Brain pericyte (primary cell): Measurements from ENCODE around the gene NCMAP.

ENCODE experiments used
- DNase-seq: peaks from one replicate; pipeline ENCODE4 v3.0.0-alpha.2; 2012; ENCODE audit warnings: low read depth, low spot score

NCMAP gene

DNA sequence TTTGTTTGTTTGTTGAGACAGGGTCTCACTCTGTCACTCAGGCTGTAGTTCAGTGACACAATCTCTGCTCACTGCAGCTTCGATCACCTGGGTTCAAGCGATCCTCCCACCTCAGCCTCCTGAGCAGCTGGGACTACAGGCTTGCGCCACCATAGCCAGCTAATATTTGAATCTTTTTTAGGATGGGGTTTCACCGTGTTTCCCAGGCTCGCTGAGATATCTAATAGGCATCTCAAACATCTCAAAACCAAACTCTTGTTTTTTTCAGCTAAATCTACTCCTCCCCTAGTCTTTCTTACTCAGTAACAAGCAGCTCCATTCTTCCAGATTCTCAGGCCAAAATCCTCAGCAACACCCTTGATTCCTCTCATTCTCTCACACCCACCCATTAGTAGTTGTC, 65.2 kb downstream of the NCMAP start:
- no peak for DNase-seq

DNA sequence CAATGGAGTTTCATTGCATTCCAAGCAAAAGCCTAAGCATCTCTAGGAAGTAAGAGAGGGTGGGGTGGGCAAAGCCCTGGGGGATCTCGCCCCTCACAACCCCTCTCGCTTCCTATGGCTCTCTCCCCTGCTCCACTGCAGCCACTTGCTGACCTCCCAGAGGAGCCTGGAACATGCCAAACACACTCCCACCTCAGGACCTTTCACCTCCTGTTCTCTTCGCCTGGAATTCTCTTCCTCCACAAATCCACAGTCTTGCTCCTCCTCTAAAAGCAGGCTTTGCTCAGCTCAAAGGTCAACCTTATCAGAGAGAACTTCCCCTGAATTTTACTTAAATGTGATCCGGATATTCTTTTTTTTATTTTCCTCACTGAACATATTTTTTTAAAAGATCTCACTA, 66.3 kb downstream of the NCMAP start:
- DNase-seq, result no peak

DNA sequence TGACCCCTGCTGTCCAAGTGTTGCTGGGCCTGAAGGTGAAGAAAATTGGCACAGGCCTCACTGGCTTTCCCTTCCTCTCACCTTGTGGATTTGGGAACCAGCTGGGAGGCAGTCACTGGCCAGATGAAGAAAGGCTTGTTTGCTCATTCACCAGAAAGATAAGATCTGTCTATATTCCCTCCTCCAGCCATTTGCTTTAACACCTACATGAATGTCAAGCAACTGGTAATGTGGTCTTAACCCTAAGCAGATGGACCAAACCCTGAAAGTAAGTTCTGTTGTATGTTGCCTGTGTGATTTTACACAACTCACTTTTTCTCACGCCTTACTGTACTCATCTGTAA, 76.9 kb downstream of the NCMAP start:
- DNase-seq, result no peak

DNA sequence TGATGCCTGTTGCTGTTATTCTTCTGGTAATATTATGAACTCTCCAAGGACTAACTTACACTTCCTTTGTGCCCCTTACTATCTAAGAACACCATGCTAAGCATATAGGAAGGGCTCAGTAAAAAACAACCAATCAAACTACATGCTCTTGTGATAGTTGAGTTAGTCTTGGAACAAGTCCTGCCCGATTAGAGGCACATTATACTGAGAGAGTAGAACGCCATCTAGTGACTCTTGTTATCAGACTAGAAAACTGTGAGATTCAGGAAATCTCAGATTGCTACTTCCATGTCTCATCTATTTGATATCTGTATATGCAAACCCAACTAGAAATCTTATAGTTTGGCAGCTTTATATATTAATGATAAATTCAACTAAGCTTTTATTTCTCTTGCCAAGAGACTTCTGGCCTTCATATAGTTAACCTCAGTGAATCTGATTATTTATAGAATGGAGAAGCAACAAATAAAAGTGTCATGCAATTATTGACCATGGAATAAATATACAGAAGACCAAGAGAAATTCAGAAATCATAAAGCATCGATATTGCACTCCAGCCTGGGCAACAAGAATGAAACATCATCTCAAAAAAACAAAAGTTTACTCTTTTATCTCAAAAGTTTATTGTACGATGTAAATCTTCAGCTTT, 79.4 kb downstream of the NCMAP start:
- DNase-seq, result peak; percentile 44

DNA sequence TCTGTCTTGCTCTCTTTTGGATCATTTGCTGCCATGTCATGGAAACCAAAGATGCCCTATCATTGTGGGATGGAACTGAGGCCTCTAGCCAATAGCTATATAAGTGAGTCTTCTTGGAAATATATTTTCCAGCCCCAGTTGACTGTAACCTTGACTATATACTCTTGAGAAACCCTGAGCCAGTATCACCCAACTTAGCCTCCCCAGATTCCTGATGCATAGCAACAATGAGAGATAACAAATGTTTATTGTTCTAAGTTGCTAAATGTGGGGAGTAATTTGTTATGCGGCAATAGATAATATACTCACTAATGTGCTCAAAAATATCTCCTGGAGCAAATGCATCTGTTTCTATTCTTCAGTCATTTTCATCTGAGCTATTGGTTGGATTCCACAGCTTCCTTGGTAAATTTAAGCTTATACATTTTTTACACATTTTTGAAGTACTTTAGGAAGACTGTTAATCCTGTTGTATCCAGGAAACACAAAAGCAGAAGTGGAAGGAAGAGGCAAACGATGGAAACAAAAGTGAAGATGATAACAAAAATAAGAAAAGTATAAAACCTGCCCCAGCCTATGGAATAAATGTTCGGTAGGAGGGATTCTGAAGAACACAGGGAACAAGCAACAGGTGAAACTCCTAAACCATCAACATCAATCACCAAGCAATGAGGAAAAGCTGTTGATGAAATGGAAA, 80.9 kb downstream of the NCMAP start:
- no peak for DNase-seq

DNA sequence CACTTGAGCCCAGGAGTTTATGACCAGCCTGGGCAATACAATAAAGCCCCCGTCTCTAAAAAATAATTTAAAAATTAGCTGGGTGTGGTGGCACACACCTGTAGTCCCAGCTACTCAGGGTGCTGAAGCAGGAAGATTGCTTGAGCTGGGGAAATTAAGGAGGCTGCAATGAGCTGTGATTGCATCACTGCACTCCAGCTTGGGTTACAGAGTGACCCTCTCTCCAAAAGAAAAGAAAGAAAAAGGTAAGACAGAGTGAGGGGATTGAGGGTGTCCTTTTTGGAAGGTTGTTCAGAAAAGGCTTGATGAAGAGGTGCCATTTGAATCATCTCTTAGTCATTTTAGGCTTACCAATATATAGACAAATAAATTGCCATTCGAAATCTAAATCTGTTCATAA, 83.2 kb downstream of the NCMAP start:
- DNase-seq, result no peak

GRCh38 chr1:24639881-24640280, 84.0 kb downstream of the NCMAP start:
- no peak for DNase-seq

DNA sequence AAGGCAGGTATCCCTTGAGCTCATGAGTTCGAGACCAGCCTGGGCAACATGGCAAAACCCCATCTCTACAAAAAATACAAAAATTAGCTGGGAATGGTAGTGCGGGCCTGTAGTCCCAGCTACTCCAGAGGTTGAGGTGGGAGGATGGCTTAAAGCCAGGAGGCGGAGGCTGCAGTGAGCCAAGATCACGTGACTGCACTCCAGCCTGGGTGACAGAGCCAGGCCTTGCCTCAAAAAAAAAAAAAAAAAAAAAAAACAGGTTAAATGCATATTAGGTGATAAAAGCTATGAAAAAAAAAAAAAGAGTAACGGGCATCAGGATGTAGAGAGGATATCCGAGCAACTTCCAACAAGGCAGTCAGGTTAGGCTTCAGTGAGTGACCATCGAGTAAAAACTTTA, 84.4 kb downstream of the NCMAP start:
- DNase-seq, result no peak

- no peak for DNase-seq
These were observed 85.8 kb downstream of the NCMAP start for GRCh38 chr1:24641646-24642151.

DNA sequence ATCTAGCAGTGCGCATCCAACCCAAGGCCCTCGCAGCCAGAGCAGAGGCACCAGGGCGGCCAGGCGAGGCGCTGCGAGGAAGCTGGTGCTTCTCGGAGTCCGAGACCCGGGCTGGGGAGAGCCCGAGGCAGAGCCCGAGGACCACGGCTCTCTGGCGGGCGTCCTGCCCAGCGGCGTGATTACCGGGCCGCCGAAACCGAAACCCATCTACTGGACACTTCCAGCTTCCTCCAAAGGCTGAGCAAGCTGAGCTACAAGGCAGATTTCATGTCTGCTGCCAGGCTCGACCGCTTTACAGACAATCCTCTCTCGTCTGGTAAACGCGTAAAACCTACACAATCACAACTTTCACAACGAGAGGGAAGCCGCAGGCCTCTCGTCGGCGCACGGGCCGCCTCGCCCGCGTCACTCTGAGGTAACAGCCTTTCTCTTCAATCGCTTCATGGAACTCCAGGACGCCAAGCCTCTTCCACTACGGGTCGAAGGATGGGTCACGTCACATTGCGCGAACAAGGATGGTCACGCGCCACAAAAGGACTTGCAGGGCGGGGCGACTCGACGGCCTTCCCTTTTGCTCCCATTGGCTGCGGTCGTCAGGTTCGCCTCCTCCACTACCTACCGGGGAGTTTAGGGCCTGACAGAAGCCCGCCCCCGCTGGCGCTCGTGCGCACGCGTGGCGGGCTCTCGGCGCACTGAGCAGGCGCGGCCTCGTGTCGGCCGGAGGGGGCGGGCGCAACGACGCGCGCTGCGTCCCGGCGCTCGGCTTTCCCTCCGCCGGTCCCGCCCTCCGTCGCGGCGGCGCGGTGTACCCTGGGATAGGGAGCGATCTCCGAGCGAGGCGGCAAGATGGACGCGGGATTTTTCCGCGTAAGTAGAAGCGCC, 86.8 kb downstream of the NCMAP start, which contains the start of gene SRRM1:
Gene SRRM1, plus strand, starts transcription at position 822 of the 882 bp plus-strand sequence. Its CDS starts 25 bp downstream, at position 847.
- peak; percentile 100 for DNase-seq

- no peak for DNase-seq
These were observed 87.6 kb downstream of the NCMAP start for GRCh38 chr1:24643363-24644099.

DNA sequence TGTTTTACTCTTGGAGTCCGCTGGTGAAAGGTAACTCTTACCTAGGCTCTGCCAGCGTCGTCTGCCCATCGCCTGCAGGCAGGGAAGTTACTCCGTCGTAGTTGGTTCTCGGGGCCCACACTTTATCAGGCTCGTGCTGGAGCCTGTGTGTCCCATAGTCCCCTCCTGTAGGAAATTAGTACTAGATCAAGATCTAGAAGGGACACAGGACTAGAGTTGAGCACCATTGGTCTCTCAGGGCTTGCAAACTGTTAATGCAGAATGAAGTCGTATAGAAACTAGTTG, 88.2 kb downstream of the NCMAP start:
- no peak for DNase-seq

DNA sequence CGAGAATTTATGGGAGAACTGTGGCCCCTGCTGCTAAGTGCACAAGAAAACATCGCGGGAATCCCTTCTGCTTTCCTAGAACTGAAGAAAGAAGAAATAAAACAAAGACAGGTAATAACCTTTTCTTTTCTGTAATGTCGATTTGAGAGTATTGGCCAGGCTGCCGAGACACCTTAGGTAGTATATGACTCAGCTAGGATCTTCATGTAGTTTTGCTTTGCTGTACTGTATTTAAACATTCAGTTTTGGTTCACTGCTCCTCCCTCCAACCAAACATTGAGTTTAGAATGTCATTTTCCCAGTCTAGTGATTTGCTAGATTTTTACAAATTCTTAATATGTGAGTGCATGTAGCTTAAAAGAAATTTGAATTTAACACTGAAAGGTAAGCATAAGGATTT, 93.0 kb downstream of the NCMAP start:
- DNase-seq, result no peak

GRCh38 chr1:24652382-24652781, 96.5 kb downstream of the NCMAP start:
- no peak for DNase-seq

GRCh38 chr1:24654010-24654409, 98.1 kb downstream of the NCMAP start:
- DNase-seq, result no peak

DNA sequence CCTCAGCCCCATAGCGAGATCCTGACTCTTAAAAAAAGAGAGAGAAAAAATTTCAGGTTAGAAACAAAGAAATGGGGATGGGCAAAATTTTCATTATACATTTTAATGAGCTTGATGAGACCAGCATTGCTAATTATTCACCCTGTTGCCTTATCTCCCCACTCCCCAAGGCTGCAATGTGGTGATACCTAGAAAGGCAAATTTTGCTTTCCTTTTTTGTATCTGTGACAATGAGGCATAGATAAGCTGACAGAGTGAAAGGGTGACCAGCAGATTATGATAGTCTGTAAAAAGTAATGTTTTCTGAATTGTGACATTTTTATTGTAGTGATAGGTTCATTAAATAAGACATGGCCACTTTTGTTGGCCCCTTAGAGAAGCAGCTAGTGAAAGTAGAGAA, 100.2 kb downstream of the NCMAP start:
- DNase-seq, result no peak

- no peak for DNase-seq
These were observed 101.9 kb downstream of the NCMAP start for GRCh38 chr1:24657781-24658180.
